Ascending aorta (tissue), 2 donors: ENCODE results near the gene OR6N2. TPM values are rescaled to one million over a fixed set of nuclear protein-coding genes. Genes with fewer than 3 reads are reported as not detected.

Experiments used
- DNase-seq, 2 donors: peaks; one replicate each; pipeline ENCODE4 v3.0.0-alpha.2; 2019; ENCODE audit warnings: low spot score in 2 of 2
- H3K27ac ChIP-seq, 2 donors: fragments of 200-600 bp; sonication (generic); one replicate each; pipeline ENCODE4 v1.5.1; 2016 to 2017; ENCODE audit warnings: mild to moderate bottlenecking in 1 of 2
- H3K27me3 ChIP-seq: fragments of 200-600 bp; sonication (generic); one replicate; pipeline ENCODE4 v1.5.1; 2017
- H3K36me3 ChIP-seq, 2 donors: fragments of 200-600 bp; sonication (generic); one replicate each; pipeline ENCODE4 v1.5.1; 2016
- H3K4me1 ChIP-seq, 2 donors: fragments of 200-600 bp; sonication (generic); one replicate each; pipeline ENCODE4 v1.5.1; 2016 to 2017; ENCODE audit warnings: mild to moderate bottlenecking in 1 of 2
- H3K4me3 ChIP-seq, 2 donors: fragments of 200-600 bp; sonication (generic); one replicate each; pipeline ENCODE4 v1.5.1; 2016 to 2017; ENCODE audit warnings: mild to moderate bottlenecking in 1 of 2
- H3K9me3 ChIP-seq, 2 donors: fragments of 200-600 bp; sonication (generic); one replicate each; pipeline ENCODE4 v1.5.1; 2016
- intact Hi-C: fragments of 100-400 bp; cut with DNase I; formaldehyde crosslinking; loops from one replicate; pipeline ENCODE4 v1.15.1; 2023
- total RNA-seq: library from RNA; depleted of rRNA; stranded (reverse); fragments of >200 nt; gene quantifications from one replicate; pipeline ENCODE4 v1.1.0, GENCODE V29; 2016
- TF ChIP-seq, protein P1 (sequence below), 3 experiments: fragments of 200-600 bp in 2 of 3; fragments of 450-650 bp in 1 of 3; sonication (generic) in 2 of 3; IDR thresholded peaks; one replicate each; pipeline ENCODE4 v1.5.1; 2016 to 2019; ENCODE audit warnings: antibody characterized with exemption in 3 of 3, mild to moderate bottlenecking in 1 of 3, moderate library complexity in 1 of 3

OR6N2 gene
- total RNA-seq, 1 donor from 2014 or later, result not detected

- Histone ChIP-seq H3K4me1 (no peaks in the 10 kb centered on the region), H3K36me3 (no peaks in the 10 kb centered on the region), H3K9me3 (no peaks in the 10 kb centered on the region), H3K27me3 (no peaks in the 10 kb centered on the region), H3K4me3 (no peak overlapping the region), H3K27ac (no peak overlapping the region)
- TF ChIP-seq, protein P1, sequence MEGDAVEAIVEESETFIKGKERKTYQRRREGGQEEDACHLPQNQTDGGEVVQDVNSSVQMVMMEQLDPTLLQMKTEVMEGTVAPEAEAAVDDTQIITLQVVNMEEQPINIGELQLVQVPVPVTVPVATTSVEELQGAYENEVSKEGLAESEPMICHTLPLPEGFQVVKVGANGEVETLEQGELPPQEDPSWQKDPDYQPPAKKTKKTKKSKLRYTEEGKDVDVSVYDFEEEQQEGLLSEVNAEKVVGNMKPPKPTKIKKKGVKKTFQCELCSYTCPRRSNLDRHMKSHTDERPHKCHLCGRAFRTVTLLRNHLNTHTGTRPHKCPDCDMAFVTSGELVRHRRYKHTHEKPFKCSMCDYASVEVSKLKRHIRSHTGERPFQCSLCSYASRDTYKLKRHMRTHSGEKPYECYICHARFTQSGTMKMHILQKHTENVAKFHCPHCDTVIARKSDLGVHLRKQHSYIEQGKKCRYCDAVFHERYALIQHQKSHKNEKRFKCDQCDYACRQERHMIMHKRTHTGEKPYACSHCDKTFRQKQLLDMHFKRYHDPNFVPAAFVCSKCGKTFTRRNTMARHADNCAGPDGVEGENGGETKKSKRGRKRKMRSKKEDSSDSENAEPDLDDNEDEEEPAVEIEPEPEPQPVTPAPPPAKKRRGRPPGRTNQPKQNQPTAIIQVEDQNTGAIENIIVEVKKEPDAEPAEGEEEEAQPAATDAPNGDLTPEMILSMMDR (IDR thresholded peaks at IDR 0.05), result no peak
- intact Hi-C loops, result no loop called here
- no peak for DNase-seq
Measured at GRCh38 chr1:158728510-158729225, 52.3 kb downstream of the OR6N2 start.

DNA sequence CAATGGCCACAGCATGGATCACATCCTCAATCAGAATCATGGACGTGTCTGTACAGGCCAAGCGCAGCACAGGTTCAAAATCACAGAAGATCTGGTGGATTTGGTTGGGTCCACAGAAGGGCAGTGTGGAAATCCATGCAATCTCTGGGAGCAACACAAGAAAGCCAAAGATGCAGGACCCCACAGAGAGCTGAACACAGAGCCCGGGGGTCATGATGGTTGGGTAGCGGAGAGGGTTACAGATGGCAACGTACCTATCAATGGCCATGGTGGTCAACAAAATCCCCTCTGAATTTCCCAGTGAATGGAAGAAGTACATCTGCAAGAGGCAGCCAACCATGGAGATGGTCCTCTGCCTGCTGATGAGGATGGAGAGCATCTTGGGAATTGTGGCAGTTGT lies 56.6 kb downstream of the OR6N2 start:
- intact Hi-C loops, result no loop called here
- Histone ChIP-seq H3K9me3 (no peaks in the 10 kb centered on the region), H3K27ac (no peak overlapping the region), H3K4me3 (no peak overlapping the region), H3K27me3 (no peaks in the 10 kb centered on the region), H3K4me1 (no peaks in the 10 kb centered on the region), H3K36me3 (no peaks in the 10 kb centered on the region)
- TF ChIP-seq, protein P1 (IDR thresholded peaks at IDR 0.05), result no peak
- DNase-seq, result no peak

Other genes starting within 250 kb of the OR6N2 start
- not detected for gene OR6Y1, start 226.8 kb downstream of the OR6N2 start, total RNA-seq
- gene OR6P1, start 210.6 kb downstream of the OR6N2 start, total RNA-seq, result not detected
- gene OR10X1, start 201.3 kb downstream of the OR6N2 start, total RNA-seq, result not detected
- not detected for gene OR10Z1, start 175.9 kb downstream of the OR6N2 start, total RNA-seq
- gene SPTA1, start 94.5 kb downstream of the OR6N2 start, total RNA-seq, result not detected
- not detected for gene OR6K2, start 80.6 kb downstream of the OR6N2 start, total RNA-seq
- gene OR6K3, start 60.5 kb downstream of the OR6N2 start, total RNA-seq, result not detected
- gene OR6K6, start 26.5 kb downstream of the OR6N2 start, total RNA-seq, result not detected
- gene OR6N1, start 9.0 kb downstream of the OR6N2 start, total RNA-seq, result not detected
- 3.5 TPM for gene MNDA, start 50.1 kb upstream of the OR6N2 start, total RNA-seq
- 2.8 TPM for gene PYHIN1, start 150.3 kb upstream of the OR6N2 start, total RNA-seq
- 61.2 TPM for gene IFI16, start 228.7 kb upstream of the OR6N2 start, total RNA-seq